LNCAP (cell line): ENCODE results near the gene KMO.

ENCODE experiments used
- CTCF ChIP-seq: fragments of 450-650 bp; IDR thresholded peaks from 2 replicates; pipeline ENCODE4 v1.5.1; 2017; ENCODE audit warnings: mild to moderate bottlenecking

Gene KMO

GRCh38 chr1:241560146-241560848, 28.1 kb downstream of the KMO start:
- no peak for TF ChIP-seq CTCF

GRCh38 chr1:241560849-241561187, 28.6 kb downstream of the KMO start:
- TF ChIP-seq CTCF = no peak

GRCh38 chr1:241569848-241570247, 37.7 kb downstream of the KMO start:
- no peak for TF ChIP-seq CTCF

GRCh38 chr1:241574154-241574553, 42.0 kb downstream of the KMO start:
- TF ChIP-seq CTCF = no peak

GRCh38 chr1:241579434-241579833, 47.3 kb downstream of the KMO start:
- TF ChIP-seq CTCF = no peak

GRCh38 chr1:241582921-241583321, 50.7 kb downstream of the KMO start:
- TF ChIP-seq CTCF = no peak

- no peak for TF ChIP-seq CTCF
Measured at GRCh38 chr1:241586905-241587512, 54.8 kb downstream of the KMO start.
